Suprapubic skin (tissue), 4 donors: ENCODE results near the gene ZNF507. TPM values are rescaled to one million over a fixed set of nuclear protein-coding genes. Genes with fewer than 3 reads are reported as not detected.

Source experiments
- DNase-seq, 2 donors: peaks; one replicate each; pipeline ENCODE4 v3.0.0-alpha.2; 2019; ENCODE audit warnings: low spot score in 2 of 2
- H3K27ac ChIP-seq: fragments of 200-600 bp; sonication (generic); one replicate; pipeline ENCODE4 v1.5.1; 2019
- H3K27me3 ChIP-seq: fragments of 200-600 bp; sonication (generic); one replicate; pipeline ENCODE4 v1.5.1; 2019
- H3K36me3 ChIP-seq: fragments of 200-600 bp; sonication (generic); one replicate; pipeline ENCODE4 v1.5.1; 2019
- H3K4me1 ChIP-seq: fragments of 200-600 bp; sonication (generic); one replicate; pipeline ENCODE4 v1.5.1; 2019
- H3K4me3 ChIP-seq: fragments of 200-600 bp; sonication (generic); one replicate; pipeline ENCODE4 v1.5.1; 2019; ENCODE audit warnings: mild to moderate bottlenecking
- H3K9me3 ChIP-seq: fragments of 200-600 bp; sonication (generic); one replicate; pipeline ENCODE4 v1.5.1; 2019
- EP300 ChIP-seq: sonication (generic); formaldehyde crosslinking; IDR thresholded peaks from one replicate; pipeline ENCODE4 v1.6.1; 2017; ENCODE audit warnings: antibody characterized with exemption
- POLR2A ChIP-seq, 2 donors: fragments of 450-650 bp; IDR thresholded peaks; one replicate each; pipeline ENCODE4 v1.6.1; 2017; ENCODE audit warnings: antibody characterized with exemption in 2 of 2, mild to moderate bottlenecking in 2 of 2, moderate library complexity in 2 of 2
- POLR2AphosphoS5 ChIP-seq, 3 donors: sonication (generic); formaldehyde crosslinking; IDR thresholded peaks; one replicate each; pipeline ENCODE4 v1.6.1; 2017; ENCODE audit warnings: antibody characterized with exemption in 3 of 3
- WGBS: methylation state at CpG from one replicate; pipeline ENCODE4 v1.1.5; 2018; 5-methylcytosine and 5-hydroxymethylcytosine counted together
- total RNA-seq, 4 donors: library from RNA; depleted of rRNA; stranded (reverse); fragments of >200 nt; gene quantifications; one replicate each; pipeline ENCODE4 v1.1.0, GENCODE V29; 2016
- TF ChIP-seq, protein P1 (sequence below), 2 donors: fragments of 200-600 bp in 1 of 2; fragments of 450-650 bp in 1 of 2; sonication (generic) in 1 of 2; IDR thresholded peaks; one replicate each; pipeline ENCODE4 v1.5.1; 2016 to 2019; ENCODE audit warnings: antibody characterized with exemption in 2 of 2, mild to moderate bottlenecking in 1 of 2, moderate library complexity in 1 of 2

The ZNF507 gene
- total RNA-seq, 4 donors from 2014 or later, result 11.2 to 34.0 (median 18.1) TPM

DNA sequence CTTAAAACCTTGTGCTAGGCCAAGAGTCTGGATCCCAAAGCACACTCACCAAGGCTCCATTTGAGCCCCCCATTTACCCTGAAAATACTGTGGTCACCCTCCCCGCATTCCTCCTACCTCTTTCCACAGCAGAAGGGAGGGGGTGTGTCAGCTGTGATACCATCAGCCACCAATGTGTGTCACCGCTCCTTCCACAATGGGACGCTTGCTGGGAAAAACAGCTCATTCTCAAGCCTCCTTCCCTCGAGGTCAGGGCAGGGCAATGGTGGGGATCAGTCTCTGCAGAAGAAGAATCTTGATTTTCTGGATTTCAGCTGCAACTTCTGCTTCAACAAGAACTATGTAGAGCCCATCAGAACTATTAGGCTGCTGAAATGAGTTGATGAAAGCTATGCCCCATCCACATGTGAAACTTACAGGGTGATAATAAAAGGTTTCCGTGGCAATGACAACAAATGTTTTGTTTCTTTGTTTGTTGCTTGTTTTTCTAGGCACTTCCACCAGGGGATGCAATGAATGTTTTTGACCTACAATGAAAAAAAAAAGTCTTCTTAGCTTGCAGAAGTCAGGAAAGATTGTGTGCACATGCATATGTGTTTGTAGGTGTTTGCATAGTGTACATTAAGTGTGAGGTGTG, 26.4 kb upstream of the ZNF507 start:
- Histone ChIP-seq H3K27ac (no peak overlapping the region), H3K36me3 (no peaks in the 10 kb centered on the region), H3K4me1 (peaks cover 3% of the 10 kb centered on the region), H3K27me3 (peaks cover 4% of the 10 kb centered on the region), H3K9me3 (no peaks in the 10 kb centered on the region), H3K4me3 (no peak overlapping the region)
- WGBS, result 32% methylated on average over 5 of the region's 5 CpGs
- DNase-seq, result no peak
- TF ChIP-seq POLR2AphosphoS5 (IDR thresholded peaks at IDR 0.05), result no peak
- TF ChIP-seq, protein P1, sequence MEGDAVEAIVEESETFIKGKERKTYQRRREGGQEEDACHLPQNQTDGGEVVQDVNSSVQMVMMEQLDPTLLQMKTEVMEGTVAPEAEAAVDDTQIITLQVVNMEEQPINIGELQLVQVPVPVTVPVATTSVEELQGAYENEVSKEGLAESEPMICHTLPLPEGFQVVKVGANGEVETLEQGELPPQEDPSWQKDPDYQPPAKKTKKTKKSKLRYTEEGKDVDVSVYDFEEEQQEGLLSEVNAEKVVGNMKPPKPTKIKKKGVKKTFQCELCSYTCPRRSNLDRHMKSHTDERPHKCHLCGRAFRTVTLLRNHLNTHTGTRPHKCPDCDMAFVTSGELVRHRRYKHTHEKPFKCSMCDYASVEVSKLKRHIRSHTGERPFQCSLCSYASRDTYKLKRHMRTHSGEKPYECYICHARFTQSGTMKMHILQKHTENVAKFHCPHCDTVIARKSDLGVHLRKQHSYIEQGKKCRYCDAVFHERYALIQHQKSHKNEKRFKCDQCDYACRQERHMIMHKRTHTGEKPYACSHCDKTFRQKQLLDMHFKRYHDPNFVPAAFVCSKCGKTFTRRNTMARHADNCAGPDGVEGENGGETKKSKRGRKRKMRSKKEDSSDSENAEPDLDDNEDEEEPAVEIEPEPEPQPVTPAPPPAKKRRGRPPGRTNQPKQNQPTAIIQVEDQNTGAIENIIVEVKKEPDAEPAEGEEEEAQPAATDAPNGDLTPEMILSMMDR (IDR thresholded peaks at IDR 0.05), result no peak
- no peak for TF ChIP-seq POLR2A (IDR thresholded peaks at IDR 0.05)
- no peak for TF ChIP-seq EP300

DNA sequence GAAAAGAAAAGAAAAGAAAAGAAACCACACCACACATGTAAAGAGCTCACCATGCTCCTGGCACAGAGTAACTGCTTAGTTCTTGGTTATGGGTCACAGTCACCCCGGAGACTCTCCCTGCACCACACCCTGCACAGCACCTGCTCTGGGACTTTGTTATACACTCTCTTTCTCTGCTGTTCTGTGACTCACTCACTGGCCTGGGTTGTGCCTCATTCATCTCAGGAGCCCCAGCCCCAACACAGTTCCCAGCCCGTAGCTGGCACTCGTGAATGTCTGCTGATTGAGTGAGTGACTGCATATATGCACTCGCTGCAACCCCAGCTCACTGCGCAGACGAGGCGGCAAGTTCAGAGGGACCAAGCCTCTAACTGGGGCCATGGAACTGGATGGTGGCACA, 22.9 kb upstream of the ZNF507 start:
- H3K9me3 ChIP-seq, result no peaks in the 10 kb centered on the region
- H3K4me3 ChIP-seq, result no peak overlapping the region
- H3K4me1 ChIP-seq, result peaks cover 3% of the 10 kb centered on the region
- no peaks in the 10 kb centered on the region for H3K36me3 ChIP-seq
- H3K27ac ChIP-seq, result no peak overlapping the region
- TF ChIP-seq POLR2A (IDR thresholded peaks at IDR 0.05) (no peak), POLR2AphosphoS5 (IDR thresholded peaks at IDR 0.05) (no peak), EP300 (no peak)
- TF ChIP-seq, protein P1 (IDR thresholded peaks at IDR 0.05), result no peak
- WGBS, result 34% methylated on average over 3 of the region's 7 CpGs
- H3K27me3 ChIP-seq, result peaks cover 4% of the 10 kb centered on the region
- DNase-seq, result no peak

DNA sequence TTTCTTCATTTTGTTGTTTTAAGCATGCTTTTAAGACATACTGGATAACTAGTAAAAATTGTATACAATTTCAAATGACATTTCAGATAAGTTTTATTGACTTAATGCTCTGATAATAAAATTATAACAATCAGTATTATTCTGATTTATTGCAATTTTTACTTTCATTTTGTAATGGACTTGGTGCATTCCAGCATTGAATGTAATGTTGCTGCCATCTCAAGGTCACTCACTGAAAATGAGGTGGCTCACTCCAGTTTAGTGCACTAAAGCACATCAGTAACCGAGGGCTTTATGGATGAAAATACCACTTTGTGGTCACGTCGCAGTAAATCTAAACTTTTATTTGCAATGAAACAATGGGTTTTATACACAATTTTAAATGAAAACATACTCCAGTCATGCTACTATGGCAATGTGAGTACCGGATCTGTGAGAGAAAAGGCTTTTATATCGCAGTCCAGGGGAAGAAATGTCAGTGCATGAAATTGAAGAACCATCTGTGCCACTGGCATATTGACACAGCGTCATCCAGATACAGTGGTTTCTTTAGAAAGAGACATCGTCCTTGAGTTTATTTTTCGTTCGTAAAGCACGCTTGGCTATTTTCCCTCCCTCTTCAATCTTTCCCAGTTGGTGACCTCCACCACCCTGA, 20.7 kb upstream of the ZNF507 start:
- no peak for DNase-seq
- 72% methylated on average over 10 of the region's 10 CpGs for WGBS
- H3K9me3 ChIP-seq, result no peaks in the 10 kb centered on the region
- TF ChIP-seq EP300 (no peak), POLR2A (IDR thresholded peaks at IDR 0.05) (no peak), POLR2AphosphoS5 (IDR thresholded peaks at IDR 0.05) (no peak)
- TF ChIP-seq, protein P1 (IDR thresholded peaks at IDR 0.05), result no peak
- H3K27ac ChIP-seq, result no peak overlapping the region
- no peaks in the 10 kb centered on the region for H3K36me3 ChIP-seq
- no peak overlapping the region for H3K4me3 ChIP-seq
- H3K4me1 ChIP-seq, result no peaks in the 10 kb centered on the region
- H3K27me3 ChIP-seq, result peaks cover 17% of the 10 kb centered on the region

DNA sequence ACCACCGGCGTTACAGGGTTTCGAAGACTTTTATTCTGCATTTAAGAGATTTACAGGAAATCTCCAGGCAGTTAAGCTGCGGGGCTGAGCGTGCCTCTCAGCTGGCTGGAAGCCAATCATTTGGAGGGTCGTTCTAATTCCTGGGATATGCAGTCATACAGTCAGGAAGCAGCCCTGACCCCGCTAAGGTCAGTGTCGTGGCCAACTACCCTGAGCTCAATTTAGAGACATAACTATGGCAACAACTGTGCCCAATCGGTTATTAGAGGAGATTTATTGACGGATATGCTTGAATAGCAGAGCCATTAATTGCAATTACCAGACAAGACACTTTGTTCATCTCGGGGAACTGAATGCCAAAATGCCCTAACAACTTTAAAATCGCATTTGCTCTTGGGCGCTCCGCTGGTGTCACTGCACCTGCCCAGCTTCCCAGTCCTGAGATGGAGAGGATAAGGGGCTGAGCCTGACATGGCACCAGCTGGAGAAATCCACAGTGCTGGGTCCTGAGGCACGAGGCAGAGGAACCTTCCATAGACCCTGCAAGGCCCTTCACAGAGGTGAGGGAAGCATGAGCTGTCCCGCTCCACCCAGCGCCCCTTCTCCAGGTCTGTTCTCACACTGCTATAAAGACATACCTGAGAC, 15.1 kb upstream of the ZNF507 start:
- Histone ChIP-seq H3K27me3 (peaks cover 25% of the 10 kb centered on the region), H3K36me3 (no peaks in the 10 kb centered on the region), H3K4me1 (no peaks in the 10 kb centered on the region), H3K27ac (no peak overlapping the region), H3K9me3 (no peaks in the 10 kb centered on the region), H3K4me3 (no peak overlapping the region)
- DNase-seq, result no peak
- TF ChIP-seq POLR2AphosphoS5 (IDR thresholded peaks at IDR 0.05) (no peak), POLR2A (IDR thresholded peaks at IDR 0.05) (no peak), EP300 (no peak)
- TF ChIP-seq, protein P1 (IDR thresholded peaks at IDR 0.05), result no peak
- 55% methylated on average over 17 of the region's 17 CpGs for WGBS

DNA sequence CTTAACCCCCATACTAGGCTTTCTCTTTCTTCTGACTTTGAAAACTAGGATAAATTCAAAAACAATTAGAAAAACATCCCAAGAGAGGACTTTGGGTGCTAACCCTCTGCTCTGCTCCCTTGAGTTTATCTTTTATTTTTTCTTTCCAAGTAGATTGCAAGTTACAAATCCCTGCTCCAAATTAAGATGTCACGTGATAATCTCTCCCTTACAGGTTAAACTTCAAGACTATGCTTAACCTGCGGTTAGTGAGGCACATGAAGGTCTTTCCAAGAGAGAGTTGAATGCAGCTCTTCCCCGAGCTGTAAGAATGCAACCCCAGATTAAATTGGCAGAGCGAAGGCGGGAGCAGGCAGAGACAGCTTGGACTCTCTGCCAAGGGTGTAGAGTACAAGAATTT, 12.2 kb upstream of the ZNF507 start:
- no peak for DNase-seq
- H3K27ac ChIP-seq, result no peak overlapping the region
- no peaks in the 10 kb centered on the region for H3K36me3 ChIP-seq
- H3K9me3 ChIP-seq, result no peaks in the 10 kb centered on the region
- H3K27me3 ChIP-seq, result peaks cover 16% of the 10 kb centered on the region
- H3K4me1 ChIP-seq, result peaks cover 6% of the 10 kb centered on the region
- H3K4me3 ChIP-seq, result no peak overlapping the region
- 60% methylated on average over 5 of the region's 5 CpGs for WGBS
- TF ChIP-seq POLR2AphosphoS5 (IDR thresholded peaks at IDR 0.05), result no peak
- TF ChIP-seq, protein P1 (IDR thresholded peaks at IDR 0.05), result no peak
- no peak for TF ChIP-seq EP300
- TF ChIP-seq POLR2A (IDR thresholded peaks at IDR 0.05), result no peak
